C4-2B (cell line): Measurements from ENCODE around the gene SLC2A10.

ENCODE experiments used
- ZFX ChIP-seq: fragments of 450-650 bp; IDR thresholded peaks from 2 replicates; pipeline ENCODE4 v1.6.1; 2017
- TF ChIP-seq, protein P1 (sequence below): fragments of 450-650 bp; conservative IDR thresholded peaks from 2 replicates; pipeline ENCODE4 v1.5.1; 2017; ENCODE audit warnings: mild to moderate bottlenecking

DNA sequence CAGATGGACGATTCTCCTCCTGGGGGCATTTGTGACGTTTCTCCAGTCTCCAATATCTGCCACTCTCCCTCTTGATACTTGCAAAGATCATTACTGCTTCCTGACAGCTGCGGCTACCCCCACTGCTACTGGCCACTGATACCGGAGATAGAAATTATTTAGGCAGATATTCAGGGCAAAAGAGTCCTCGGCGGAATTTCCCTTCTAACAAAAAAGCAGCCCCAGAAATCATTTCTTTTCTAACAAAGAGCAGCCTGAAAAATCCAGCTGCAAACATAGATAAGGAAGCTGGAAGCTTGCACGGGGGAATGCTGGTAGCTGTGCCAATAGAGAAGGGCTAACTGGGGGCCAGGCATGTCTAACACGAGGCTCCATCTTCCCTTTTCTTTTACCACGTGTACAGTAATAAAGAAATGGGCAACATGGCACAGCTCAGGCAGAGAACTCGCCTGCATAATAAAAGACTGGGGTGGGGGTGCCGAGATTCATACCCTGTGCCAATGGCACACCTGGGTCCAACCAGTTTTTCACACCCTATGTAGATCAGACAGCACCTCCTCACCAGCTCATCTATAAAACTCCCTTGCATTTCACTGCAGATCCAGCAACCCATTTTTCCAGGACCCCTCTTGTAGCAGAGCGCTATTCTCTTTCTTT is 26.3 kb upstream of the SLC2A10 start:
- TF ChIP-seq, protein P1, sequence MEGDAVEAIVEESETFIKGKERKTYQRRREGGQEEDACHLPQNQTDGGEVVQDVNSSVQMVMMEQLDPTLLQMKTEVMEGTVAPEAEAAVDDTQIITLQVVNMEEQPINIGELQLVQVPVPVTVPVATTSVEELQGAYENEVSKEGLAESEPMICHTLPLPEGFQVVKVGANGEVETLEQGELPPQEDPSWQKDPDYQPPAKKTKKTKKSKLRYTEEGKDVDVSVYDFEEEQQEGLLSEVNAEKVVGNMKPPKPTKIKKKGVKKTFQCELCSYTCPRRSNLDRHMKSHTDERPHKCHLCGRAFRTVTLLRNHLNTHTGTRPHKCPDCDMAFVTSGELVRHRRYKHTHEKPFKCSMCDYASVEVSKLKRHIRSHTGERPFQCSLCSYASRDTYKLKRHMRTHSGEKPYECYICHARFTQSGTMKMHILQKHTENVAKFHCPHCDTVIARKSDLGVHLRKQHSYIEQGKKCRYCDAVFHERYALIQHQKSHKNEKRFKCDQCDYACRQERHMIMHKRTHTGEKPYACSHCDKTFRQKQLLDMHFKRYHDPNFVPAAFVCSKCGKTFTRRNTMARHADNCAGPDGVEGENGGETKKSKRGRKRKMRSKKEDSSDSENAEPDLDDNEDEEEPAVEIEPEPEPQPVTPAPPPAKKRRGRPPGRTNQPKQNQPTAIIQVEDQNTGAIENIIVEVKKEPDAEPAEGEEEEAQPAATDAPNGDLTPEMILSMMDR, result no peak
- no peak for TF ChIP-seq ZFX
